Upper lobe of left lung (tissue), 6 donors: ENCODE results near the gene PRKAG2. TPM values are rescaled to one million over a fixed set of nuclear protein-coding genes. Genes with fewer than 3 reads are reported as not detected.

Experiments
- ATAC-seq, 2 donors: fragments of 200-7000 bp; cut with Tn5 transposase; one replicate each; pipeline ENCODE4 v1.9.1; 2022; ENCODE audit warnings: mild to moderate bottlenecking in 2 of 2, moderate library complexity in 2 of 2; ENCODE audit not compliant: low FRiP score in 2 of 2
- DNase-seq, 2 donors: peaks; one replicate each; pipeline ENCODE4 v3.0.0-alpha.2; 2019 to 2020
- H3K27ac ChIP-seq, 4 donors: fragments of 200-600 bp; sonication (generic); one replicate each; pipeline ENCODE4 v1.5.1; 2016 to 2019
- H3K27me3 ChIP-seq, 4 donors: fragments of 200-600 bp; sonication (generic); one replicate each; pipeline ENCODE4 v1.5.1; 2017 to 2019
- H3K36me3 ChIP-seq, 4 donors: fragments of 200-600 bp; sonication (generic); one replicate each; pipeline ENCODE4 v1.5.1; 2016 to 2019
- H3K4me1 ChIP-seq, 4 donors: fragments of 200-600 bp; sonication (generic); one replicate each; pipeline ENCODE4 v1.5.1; 2018 to 2019
- H3K4me3 ChIP-seq, 4 donors: fragments of 200-600 bp; sonication (generic); one replicate each; pipeline ENCODE4 v1.5.1; 2017 to 2019; ENCODE audit warnings: mild to moderate bottlenecking in 2 of 4, moderate library complexity in 1 of 4
- H3K9me3 ChIP-seq, 4 donors: fragments of 200-600 bp; sonication (generic); one replicate each; pipeline ENCODE4 v1.5.1; 2018 to 2019
- CTCF ChIP-seq, 6 experiments: fragments of 450-650 bp in 4 of 6; fragments of 200-600 bp in 2 of 6; sonication (generic) in 2 of 6; IDR thresholded peaks; one replicate each; pipeline ENCODE4 v1.5.1; 2016 to 2019; ENCODE audit warnings: antibody characterized with exemption in 6 of 6
- EP300 ChIP-seq, 4 donors: sonication (generic); formaldehyde crosslinking; IDR thresholded peaks; one replicate each; pipeline ENCODE4 v1.5.1; 2017; ENCODE audit warnings: antibody characterized with exemption in 4 of 4, control low read depth in 2 of 4
- POLR2A ChIP-seq, 4 donors: fragments of 450-650 bp; IDR thresholded peaks; one replicate each; pipeline ENCODE4 v1.5.1; 2016 to 2017; ENCODE audit warnings: antibody characterized with exemption in 4 of 4, mild to moderate bottlenecking in 2 of 4
- POLR2AphosphoS5 ChIP-seq, 2 donors: sonication (generic); formaldehyde crosslinking; IDR thresholded peaks; one replicate each; pipeline ENCODE4 v1.5.1; 2017; ENCODE audit warnings: antibody characterized with exemption in 2 of 2
- WGBS, 2 donors: methylation state at CpG; one replicate each; pipeline ENCODE4 v1.1.5; 2017 to 2018; 5-methylcytosine and 5-hydroxymethylcytosine counted together
- total RNA-seq, 6 donors: library from RNA; depleted of rRNA in 4 of 6; stranded (reverse); fragments of >200 nt in 4 of 6; gene quantifications; one replicate each; pipeline versions ENCODE4 v1.1.0 to v1.2.1, GENCODE V29; 2016 to 2021
- donor health status: DM: no; HTN: no; CAD: no; lungs with moderate emphysema.
- donor health status: DM: no; HTN: yes; CAD: no; lungs with severe emphysema.

The PRKAG2 gene
- total RNA-seq, 6 donors from 2014 or later = 20.6 to 68.1 (median 29.6) TPM

DNA sequence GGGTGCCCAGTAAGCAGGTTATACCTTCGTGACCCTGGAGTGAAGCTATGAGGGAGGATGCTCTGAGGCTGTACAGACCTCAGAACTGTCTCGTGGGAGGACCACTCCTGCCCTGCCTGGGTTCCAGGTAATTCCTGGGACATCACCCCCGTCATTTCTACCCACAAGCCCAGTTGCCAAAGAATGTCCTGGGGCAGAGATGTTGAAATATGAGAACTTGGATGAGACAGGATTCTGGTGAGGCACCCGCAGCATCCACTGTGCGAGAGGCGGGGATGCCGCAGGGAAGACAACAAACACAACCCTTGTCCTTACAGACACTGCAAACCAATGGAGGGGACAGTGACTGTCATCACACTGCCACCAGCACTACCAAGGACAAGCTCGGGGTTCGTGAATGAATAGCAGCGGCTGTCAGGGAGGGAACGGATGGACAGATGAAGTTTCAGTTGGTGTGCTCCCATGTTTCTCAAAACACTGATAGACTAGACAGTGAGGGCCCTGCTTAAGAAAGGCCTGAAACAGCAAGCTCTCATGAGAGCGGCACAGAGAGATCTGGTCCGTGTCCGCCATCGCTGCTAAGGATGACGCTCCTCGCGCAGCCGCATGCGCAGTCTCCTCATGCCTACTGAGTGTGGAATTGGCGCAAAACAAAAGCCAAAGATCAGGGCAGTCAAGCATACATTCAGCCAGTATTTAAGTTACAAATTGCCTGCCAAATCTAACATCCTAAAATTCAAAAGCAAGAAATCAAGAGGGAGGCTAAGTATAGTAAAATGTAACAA is 275.2 kb downstream of the PRKAG2 start:
- Histone ChIP-seq H3K36me3 (peaks cover 0 to 10% (median 6%) of the 10 kb centered on the region in 4 donors), H3K27ac (no peak overlapping the region), H3K4me1 (no peaks in the 10 kb centered on the region), H3K27me3 (no peaks in the 10 kb centered on the region), H3K4me3 (no peak overlapping the region), H3K9me3 (no peaks in the 10 kb centered on the region)
- DNase-seq (peak in 1 of 2 donors; percentile 36), ATAC-seq (peak in 1 of 2 donors; percentile 20)
- TF ChIP-seq EP300 (IDR thresholded peaks at IDR 0.05) (no peak), POLR2AphosphoS5 (IDR thresholded peaks at IDR 0.05) (no peak), CTCF (IDR thresholded peaks at IDR 0.05) (no peak), POLR2A (IDR thresholded peaks at IDR 0.05) (no peak)
- WGBS, 2 donors = 93 to 96% methylated on average over 21 of the region's 21 CpGs

GRCh38 chr7:151600331-151600730 is 276.6 kb downstream of the PRKAG2 start:
- no peak overlapping the region for H3K27ac ChIP-seq
- DNase-seq (no peak), ATAC-seq (peak in 1 of 2 donors; percentile 20)
- H3K27me3 ChIP-seq = no peaks in the 10 kb centered on the region
- TF ChIP-seq POLR2A (IDR thresholded peaks at IDR 0.05) = no peak
- no peak for TF ChIP-seq EP300 (IDR thresholded peaks at IDR 0.05)
- no peak for TF ChIP-seq CTCF (IDR thresholded peaks at IDR 0.05)
- TF ChIP-seq POLR2AphosphoS5 (IDR thresholded peaks at IDR 0.05) = no peak
- WGBS, 2 donors = 79 to 81% methylated on average over 3 of the region's 3 CpGs
- peaks cover 0 to 10% (median 6%) of the 10 kb centered on the region in 4 donors for H3K36me3 ChIP-seq
- H3K4me3 ChIP-seq = no peak overlapping the region
- H3K4me1 ChIP-seq = no peaks in the 10 kb centered on the region
- H3K9me3 ChIP-seq = no peaks in the 10 kb centered on the region

DNA sequence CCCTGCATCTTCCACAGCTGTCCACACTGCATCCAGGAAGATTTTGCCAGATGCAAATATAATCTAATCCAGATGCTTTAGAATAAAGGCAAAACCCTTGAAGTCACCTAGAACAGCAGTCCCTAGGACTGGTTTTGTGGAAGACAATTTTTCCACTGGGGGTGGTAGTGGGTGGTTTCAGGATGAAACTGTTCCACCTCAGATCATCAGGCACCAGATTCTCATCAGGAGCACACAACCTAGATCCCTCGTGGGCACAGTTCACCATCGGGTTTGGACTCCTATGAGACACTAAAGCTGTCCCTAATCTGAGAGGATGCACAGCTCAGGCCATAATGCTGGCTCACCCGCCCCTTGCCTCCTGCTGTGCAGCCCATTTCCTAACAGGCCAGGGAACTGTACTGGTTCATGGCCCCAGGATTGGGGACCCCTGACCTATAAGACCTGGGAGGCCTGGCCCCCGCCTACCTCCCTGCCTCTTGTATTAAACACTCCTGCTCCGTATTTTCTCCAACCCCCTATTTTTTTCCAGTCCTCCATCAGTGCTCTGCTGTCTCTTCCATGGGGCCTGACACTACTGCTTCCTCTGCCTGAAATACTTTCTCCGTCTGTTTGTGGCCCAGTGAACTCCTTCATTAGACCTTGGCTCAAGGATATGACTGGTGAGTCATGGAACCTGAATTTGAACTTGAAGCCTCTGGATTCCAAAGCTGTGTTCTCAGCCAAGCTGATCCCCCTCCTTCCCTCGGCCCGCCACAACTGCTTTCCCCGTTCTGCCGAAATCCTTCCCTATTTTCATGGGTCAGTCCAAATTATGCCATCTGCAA is 277.3 kb downstream of the PRKAG2 start:
- TF ChIP-seq POLR2A (IDR thresholded peaks at IDR 0.05) (no peak), CTCF (IDR thresholded peaks at IDR 0.05) (no peak), POLR2AphosphoS5 (IDR thresholded peaks at IDR 0.05) (peak in 1 of 2 donors; percentile 17), EP300 (IDR thresholded peaks at IDR 0.05) (no peak)
- Histone ChIP-seq H3K27ac (peak overlapping the region in 3 of 4 donors; percentile 5 to 44 (median 31)), H3K4me3 (no peak overlapping the region), H3K36me3 (peaks cover 0 to 15% (median 6%) of the 10 kb centered on the region in 4 donors), H3K9me3 (no peaks in the 10 kb centered on the region), H3K27me3 (no peaks in the 10 kb centered on the region), H3K4me1 (no peaks in the 10 kb centered on the region)
- 70 to 87% methylated on average over 9 to 10 of the region's 10 CpGs for WGBS, 2 donors
- no peak for DNase-seq
- peak; percentile 73 to 93 for ATAC-seq

DNA sequence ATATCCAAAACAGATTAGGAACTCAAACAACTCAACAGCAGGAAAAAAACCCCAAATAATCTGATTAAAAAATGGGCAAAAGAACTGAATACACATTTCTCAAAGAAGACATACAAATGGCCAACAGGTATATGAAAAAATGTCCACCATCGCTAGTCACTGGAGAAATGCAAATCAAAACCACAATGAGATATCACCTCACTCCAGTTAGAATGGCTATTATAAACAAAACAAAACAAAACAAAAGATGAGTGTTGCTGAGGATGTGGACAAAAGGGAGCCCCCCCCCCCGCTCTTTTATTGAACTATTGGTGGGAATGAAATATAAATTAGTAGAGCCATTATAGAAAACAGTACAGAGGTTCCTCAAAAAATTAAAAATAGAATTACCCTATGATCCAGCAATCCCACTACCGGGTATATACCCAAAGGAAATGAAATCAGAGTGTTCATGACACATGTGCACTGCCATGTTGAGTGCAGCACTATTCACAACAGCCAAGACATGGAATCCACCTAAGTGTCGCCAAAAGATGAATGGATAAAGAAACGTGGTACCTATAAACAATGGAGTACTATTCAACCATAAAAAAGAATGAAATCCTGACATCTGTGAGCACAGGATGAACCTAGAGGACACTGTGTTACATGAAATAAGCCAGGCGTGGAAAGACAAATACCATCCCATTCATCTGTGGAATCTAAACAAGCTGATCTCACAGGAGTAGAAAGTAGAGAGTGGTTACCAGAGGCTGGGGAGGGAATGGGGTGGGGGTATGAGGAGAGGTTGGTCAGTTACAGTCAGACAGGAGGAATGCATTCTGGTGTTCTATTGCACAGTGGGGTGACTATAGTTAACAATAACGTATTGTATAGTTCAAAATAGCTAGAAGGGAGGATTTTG is 279.1 kb downstream of the PRKAG2 start:
- TF ChIP-seq CTCF (IDR thresholded peaks at IDR 0.05) (no peak), EP300 (IDR thresholded peaks at IDR 0.05) (no peak), POLR2AphosphoS5 (IDR thresholded peaks at IDR 0.05) (no peak), POLR2A (IDR thresholded peaks at IDR 0.05) (no peak)
- no peaks in the 10 kb centered on the region for H3K4me1 ChIP-seq
- 83 to 87% methylated on average over 7 of the region's 7 CpGs for WGBS, 2 donors
- no peaks in the 10 kb centered on the region for H3K27me3 ChIP-seq
- H3K9me3 ChIP-seq = no peaks in the 10 kb centered on the region
- ATAC-seq (no peak), DNase-seq (no peak)
- H3K36me3 ChIP-seq = peaks cover 0 to 15% (median 0%) of the 10 kb centered on the region in 4 donors
- no peak overlapping the region for H3K4me3 ChIP-seq
- H3K27ac ChIP-seq = no peak overlapping the region
